ENCODE results near the gene PHGDH.
"Not testable (repeated sequence)": the region's sequence is repeated elsewhere in the genome, so short reads cannot be mapped to it uniquely, and the experiment has no call there.

PHGDH gene

DNA sequence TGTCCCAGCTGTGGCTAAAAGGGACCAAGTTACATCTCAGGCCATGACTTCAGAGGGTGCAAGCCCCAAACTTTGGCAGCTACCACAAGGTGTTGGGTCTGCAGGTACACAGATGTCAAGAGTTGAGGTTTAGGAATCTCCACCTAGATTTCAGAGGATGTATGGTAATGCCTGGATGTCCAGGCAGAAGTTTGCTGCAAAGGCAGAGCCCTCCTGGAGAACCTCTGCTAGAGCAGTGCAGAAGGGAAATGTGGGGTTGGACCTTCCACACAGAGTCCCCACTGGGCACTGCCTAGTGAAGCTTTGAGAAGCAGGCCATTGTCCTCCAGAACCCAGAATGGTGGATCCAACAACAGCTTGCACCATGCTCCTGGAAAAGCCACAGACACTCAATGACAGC, 10.1 kb upstream of the PHGDH start:
- no peak for DNase-seq

DNA sequence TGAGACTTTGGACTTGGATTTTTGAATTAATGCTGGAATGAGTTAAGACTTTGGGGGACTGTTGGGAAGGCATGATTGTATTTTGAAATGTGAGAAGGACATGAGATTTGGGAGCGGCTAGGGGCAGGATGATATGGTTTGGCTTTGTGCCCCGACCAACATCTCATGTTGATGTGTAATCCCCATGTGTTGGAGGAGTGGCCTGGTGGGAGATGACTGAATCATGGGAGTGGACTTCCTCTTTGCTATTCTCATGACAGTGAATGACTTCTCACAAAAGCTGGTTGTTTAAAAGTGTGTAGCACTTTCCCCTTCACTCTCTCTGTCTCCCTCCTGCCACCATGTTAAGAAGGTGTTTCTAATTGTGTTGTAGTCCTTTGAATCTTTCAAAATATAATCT, 9.3 kb upstream of the PHGDH start:
- DNase-seq, result no peak

GRCh38 chr1:119703666-119704450, 7.9 kb upstream of the PHGDH start:
- DNase-seq, result no peak

DNA sequence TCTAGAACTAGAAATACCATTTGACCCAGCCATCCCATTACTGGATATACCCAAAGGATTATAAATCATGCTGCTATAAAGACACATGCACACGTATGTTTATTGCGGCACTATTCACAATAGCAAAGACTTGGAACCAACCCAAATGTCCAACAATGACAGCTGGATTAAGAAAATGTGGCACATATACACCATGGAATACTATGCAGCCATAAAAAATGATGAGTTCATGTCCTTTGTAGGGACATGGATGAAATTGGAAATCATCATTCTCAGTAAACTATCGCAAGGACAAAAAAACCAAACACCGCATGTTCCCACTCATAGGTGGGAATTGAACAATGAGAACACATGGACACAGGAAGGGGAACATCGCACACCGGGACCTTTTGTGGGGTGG, 5.1 kb upstream of the PHGDH start:
- not testable (repeated sequence) for DNase-seq

DNA sequence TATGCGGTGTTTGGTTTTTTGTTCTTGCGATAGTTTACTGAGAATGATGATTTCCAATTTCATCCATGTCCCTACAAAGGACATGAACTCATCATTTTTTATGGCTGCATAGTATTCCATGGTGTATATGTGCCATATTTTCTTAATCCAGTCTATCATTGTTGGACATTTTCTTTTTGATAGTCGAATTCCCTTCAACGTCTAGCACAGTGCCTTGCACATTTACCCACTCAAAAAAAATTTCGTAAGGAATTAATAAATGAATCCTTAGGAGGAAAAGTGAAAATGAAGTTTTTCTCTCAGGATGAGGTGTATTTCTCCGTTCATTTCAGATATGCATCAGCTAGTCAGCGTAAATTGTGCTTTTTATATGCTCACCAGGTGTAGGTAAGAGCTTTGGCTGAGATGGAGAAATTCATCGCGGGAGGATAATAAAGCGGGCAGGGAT, 354 bp upstream of the PHGDH start:
- DNase-seq, result not testable (repeated sequence)

GRCh38 chr1:119712342-119713038, 756 bp downstream of the PHGDH start:
- no peak for DNase-seq

GRCh38 chr1:119713039-119713748, 1.5 kb downstream of the PHGDH start:
- no peak for DNase-seq

DNA sequence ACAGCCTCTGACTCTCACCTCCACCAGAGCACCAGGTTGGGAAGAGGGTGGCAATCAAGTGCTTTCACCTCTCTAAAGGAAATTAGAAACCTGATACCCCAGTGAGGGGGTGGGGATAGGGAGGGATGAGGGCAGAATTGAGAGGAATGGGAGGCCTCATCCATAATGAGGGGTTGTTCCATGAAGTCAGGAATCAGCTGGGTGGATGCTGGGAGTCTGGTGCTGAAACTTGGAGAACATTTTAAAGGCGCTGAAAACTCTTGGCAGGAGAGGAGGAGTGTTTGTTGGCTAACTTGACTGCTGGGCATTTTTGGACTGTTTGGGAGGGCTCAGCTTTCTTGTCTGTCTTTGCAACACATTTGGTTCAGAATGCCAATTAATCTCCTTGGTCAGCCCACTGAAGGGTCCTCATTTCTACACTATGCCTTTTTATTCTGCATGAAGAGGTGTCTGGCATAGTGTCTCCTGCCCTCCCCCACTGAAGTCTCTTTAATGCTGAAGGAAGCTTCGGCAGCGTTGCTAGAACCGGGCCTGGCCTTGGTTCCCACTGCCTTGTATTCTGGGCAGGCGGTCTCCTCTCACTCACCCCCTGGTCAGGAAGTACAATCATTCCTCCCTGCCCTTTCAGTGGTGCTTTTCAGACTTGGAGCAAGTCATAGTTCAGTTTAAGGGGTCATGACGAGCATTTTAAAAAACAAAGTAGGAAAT, 2.2 kb downstream of the PHGDH start:
- DNase-seq, result no peak

DNA sequence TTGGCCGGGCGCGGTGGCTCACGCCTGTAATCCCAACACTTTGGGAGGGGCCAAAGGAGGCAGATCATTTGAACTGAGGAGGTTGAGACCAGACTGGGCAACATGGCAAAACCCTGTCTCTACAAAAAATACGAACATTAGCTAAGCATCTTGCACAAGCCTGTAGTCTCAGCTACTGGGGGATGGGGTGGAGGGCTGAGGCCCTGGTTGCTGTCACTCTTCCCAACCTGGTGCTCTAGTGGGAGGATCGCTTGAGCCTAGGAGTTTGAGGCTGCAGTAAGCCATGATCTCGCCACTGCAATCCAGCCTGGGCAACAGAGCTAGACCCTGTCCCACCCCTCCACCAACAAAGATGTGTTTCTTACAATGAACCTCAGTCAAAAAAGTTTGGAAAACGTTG, 2.8 kb downstream of the PHGDH start:
- no peak for DNase-seq

DNA sequence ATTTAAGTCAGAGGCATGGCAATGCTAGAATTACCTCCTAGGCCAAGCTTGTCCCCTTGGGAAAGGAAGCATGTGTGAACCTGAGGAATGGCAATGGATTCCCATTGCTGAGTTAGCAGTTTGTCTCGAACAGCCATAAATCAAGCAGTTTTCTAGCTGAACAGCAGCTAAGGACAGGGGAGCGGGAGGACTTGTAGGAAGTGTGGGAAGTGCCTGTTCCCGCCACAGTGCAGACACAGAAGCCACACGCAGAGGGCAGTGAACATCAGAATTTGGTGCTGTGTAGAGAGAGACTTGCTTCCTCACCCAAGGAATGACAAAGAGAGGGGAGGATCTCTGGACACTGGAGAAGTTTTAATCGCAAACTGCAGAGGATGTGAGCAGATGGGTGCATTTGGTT, 3.8 kb downstream of the PHGDH start:
- no peak for DNase-seq

DNA sequence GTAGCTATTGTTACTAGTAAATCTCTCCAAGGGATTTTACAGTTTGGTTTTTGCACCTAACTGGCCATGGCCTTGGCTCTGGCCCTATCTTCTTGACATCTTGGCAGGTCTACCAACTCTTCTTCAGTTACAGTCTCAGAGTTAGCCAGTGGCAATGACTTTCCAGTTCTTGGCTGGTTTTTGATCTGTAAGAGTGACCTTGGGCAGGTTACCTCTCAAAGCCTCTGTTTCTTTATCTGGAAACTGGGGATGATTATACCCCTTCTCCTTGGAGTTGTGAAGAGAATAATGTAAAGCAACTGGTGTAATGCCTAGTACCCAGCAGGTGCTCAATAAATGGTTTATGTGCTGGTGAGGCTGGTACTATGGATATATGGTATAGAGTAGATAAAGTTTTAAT, 6.7 kb downstream of the PHGDH start:
- DNase-seq, result no peak

DNA sequence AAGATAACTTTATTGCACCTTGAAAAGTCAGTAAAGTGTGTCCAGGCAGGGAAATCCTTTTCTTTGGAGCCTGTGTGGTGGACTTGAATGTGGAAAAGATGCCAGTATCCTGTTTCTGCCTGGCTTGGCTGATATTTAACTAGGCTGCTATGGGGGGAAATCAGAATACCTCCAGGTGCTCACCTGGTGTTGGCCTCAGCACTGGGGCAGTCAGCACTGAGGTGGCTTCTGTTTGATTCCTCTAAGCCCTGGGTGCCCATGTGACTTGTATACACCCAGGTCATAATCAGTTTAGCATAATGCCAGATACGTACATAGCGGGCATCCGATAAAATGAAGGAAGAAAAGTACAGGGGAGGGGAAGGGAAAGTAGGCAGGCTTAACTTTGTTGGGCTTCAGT, 7.2 kb downstream of the PHGDH start:
- DNase-seq, result no peak

DNA sequence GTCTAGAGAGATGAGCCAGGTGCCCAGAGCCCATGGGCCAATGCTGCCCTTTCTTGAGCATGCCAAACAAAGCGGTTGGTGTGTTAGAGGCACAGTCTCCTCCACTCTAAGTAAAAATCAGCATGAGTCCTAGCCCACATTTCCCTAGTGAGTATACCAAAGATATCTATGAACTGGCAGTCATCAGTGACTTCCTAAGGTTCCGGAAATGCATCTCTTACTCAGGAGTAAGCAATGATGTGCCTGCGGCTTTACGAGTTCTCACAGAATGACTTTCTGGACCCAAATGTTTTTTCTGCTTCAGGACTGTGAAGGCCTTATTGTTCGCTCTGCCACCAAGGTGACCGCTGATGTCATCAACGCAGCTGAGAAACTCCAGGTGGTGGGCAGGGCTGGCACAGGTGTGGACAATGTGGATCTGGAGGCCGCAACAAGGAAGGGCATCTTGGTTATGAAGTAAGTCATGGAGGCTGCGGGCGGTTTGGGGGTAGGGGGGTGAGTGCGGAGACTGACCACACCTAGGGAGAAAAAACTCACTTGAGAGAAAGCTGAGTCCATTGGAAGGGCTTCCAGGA, 9.2 kb downstream of the PHGDH start:
- DNase-seq, result no peak

DNA sequence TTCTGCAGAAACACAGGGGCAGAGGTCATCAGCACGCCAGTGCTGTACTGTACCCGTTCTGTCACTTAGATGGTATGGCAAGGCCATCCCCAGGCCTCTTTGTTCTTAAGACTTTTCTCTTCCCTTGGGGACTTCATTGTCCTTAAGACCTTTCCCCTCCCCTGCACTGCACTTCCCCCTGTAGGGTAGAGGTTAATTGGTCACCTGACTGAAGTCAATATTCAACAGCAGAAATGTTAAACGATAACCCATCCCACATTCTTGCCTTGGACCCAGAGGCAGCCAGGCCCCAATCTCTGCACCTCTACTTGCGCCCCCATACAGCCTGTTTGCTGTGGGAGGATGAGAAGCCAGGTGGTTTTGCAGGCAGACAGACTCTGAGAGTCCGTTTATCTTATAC, 10.2 kb downstream of the PHGDH start:
- DNase-seq, result no peak

GRCh38 chr1:119724611-119725218, 13.0 kb downstream of the PHGDH start:
- no peak for DNase-seq

DNA sequence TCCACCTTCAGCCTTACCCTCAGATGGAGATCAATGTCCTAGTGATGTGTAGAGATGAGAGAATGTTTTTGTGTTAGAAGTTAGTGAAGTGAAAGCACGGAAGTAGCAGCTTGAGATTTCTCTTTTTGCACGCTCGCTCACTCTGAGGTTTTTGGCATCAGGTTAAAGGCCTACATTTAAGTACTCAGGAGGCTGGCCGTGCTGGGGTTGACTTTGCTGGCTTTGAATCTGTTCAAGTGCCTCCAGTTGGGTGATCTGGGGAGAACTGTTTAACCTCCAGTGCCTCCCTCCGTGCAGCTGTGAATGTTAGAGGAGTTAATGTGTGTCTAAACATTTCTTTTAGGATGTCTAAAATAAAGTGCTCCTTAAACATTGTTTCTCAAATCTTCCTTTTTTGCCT, 13.9 kb downstream of the PHGDH start:
- no peak for DNase-seq

DNA sequence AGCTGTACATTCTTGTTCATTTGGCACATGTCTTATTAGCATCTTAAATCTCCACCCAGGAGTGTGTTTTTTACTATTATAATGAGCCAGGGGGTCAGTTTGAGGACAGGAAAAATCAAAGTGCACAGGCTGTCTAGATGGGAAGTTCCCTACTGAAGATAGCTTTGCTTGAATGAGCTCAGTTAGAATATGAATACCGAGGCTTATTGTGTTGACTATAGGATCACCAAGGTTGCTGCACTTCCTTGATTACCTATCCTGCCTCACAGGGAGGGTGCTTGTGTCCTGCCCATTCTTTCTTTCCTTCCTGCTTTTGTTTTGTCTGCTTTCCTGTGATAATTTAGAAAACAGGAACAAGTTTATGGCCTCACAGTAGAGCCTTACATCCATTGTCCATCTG, 16.3 kb downstream of the PHGDH start:
- no peak for DNase-seq

- no peak for DNase-seq
These were observed 17.3 kb downstream of the PHGDH start for GRCh38 chr1:119729044-119729443.

DNA sequence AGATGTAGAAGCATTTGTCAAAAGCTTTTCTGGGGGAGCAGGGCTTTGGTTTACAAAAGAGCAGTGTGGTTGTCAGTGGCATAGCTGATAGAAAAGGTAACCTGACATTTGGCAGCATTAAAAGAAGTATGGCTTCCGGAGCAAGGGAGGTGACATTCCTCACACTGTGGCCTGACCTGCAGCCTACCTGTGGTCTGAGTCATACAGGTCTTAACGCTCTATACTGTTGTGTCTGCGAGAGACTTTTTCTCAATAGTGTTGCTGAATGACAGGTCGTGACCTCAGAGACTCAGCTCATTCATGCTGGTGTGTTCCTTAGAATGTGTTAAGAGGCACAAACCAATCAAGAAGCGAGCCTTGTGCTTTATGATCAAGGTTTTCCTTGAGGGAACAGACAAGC, 19.3 kb downstream of the PHGDH start:
- no peak for DNase-seq

DNA sequence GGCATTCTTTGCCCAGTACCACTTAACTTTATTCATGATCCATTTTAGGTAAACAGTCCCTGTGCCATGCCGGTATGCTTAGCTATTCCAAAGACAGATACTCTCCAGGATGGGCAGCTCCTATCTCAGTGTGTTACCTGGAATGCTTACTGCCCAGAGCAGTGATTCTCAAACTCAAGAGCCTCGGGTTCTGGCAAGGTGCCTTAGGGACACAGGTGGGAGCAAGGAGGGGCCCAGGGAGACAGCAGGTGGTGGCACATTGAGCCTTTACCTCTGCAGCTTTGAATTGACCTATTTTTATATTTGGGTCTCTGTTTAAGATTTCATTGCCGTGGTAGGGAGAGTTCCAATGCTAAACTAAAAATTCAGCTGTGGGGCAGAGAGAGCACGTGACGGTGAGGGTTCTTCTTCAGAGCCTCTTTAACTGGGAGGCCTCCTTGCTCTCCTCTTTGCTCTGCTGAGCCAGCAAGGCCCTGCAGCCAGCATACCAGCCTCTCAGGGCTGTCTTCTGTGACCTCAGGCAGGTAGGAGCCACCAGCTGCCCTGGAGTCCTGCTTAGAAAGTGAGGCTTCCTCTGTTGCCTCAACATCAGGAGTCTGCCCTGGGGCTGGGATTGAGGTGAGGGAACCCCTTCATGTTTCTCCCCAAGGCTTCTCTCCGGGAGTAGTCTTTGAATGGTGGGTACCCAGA, 20.2 kb downstream of the PHGDH start:
- no peak for DNase-seq

GRCh38 chr1:119732465-119733168, 20.9 kb downstream of the PHGDH start:
- no peak for DNase-seq
